GM12878 (cell line): ENCODE data around the gene GALNT12. TPM values are rescaled to one million over a fixed set of nuclear protein-coding genes. Genes with fewer than 3 reads are reported as not detected.
A peak's percentile ranks its signal among the peaks of the same experiment; 100 is the strongest.

Source experiments
- ATAC-seq: fragments of 200-7000 bp; cut with Tn5 transposase; 3 replicates; pipeline ENCODE4 v1.9.1; 2020; ENCODE audit warnings: mild to moderate bottlenecking, moderate library complexity
- BruUV-seq: library from RNA; stranded (reverse); fragments of 400-500 nt; replicated peaks from 2 replicates; lab custom pipeline; 2021; lab: Mats Ljungman, UMichigan
- CTCF ChIA-PET: fragments of 300-600 bp; sonication (Branson Sonifier 250); formaldehyde crosslinking; extraction: SDS; loops from one replicate; lab custom pipeline; 2021; ENCODE audit warnings: inconsistent platforms; lab: Yijun Ruan, JAX
- POLR2A ChIA-PET: fragments of 350-600 bp; formaldehyde crosslinking; extraction: SDS; loops from one replicate; lab custom pipeline; 2021; ENCODE audit warnings: inconsistent platforms; lab: Charles Lee
- RAD21 ChIA-PET: fragments of 300-600 bp; sonication (Branson Sonifier 250); formaldehyde crosslinking; loops from one replicate; lab custom pipeline; 2023; ENCODE audit warnings: antibody characterized with exemption; ENCODE audit not compliant: unreplicated experiment; lab: Charles Lee
- SMC1A ChIA-PET: fragments of 300-600 bp; sonication (Branson Sonifier 250); formaldehyde crosslinking; loops from one replicate; lab custom pipeline; 2023; ENCODE audit not compliant: unreplicated experiment, uncharacterized antibody; lab: Charles Lee
- DNase-seq: peaks from one replicate; pipeline ENCODE4 v3.0.0-alpha.2; 2011; ENCODE audit warnings: low read depth, low spot score
- FAIRE-seq: peaks from 3 replicates; lab custom pipeline; 2011; peaks lifted over from hg19 to GRCh38; lab: Jason Lieb, UNC
- H2AFZ ChIP-seq: 2 replicates; pipeline ENCODE4 v1.6.0; 2011; ENCODE audit warnings: low read depth, low read length, control low read depth; ENCODE audit not compliant: control insufficient read depth
- H3K27ac ChIP-seq: 2 replicates; pipeline ENCODE4 v1.5.1; 2011; ENCODE audit warnings: control low read depth; ENCODE audit not compliant: control insufficient read depth, insufficient read depth
- H3K27me3 ChIP-seq, 2 experiments: replicated peaks in 1 of 2; 2 replicates each; pipeline versions ENCODE4 v1.6.0 to v1.6.1; 2011; ENCODE audit warnings: low read length in 1 of 2; ENCODE audit not compliant: control insufficient read depth in 2 of 2, insufficient read depth in 2 of 2
- H3K36me3 ChIP-seq, 2 experiments: 2 replicates each; pipeline ENCODE4 v1.5.1; 2011; ENCODE audit warnings: low read length in 1 of 2; ENCODE audit not compliant: control insufficient read depth in 2 of 2, insufficient read depth in 2 of 2
- H3K4me1 ChIP-seq: 2 replicates; pipeline ENCODE4 v1.6.1; 2011; ENCODE audit warnings: mild to moderate bottlenecking, low read length, moderate library complexity, mixed read lengths; ENCODE audit not compliant: control insufficient read depth, insufficient read depth
- H3K4me2 ChIP-seq: 2 replicates; pipeline ENCODE4 v1.6.0; 2011; ENCODE audit warnings: control low read depth; ENCODE audit not compliant: control insufficient read depth, insufficient read depth
- H3K4me3 ChIP-seq: fragments of 200-600 bp; sonication (generic); 2 replicates; pipeline ENCODE4 v1.5.1; 2016
- H3K79me2 ChIP-seq: 2 replicates; pipeline ENCODE4 v1.6.0; 2011; ENCODE audit warnings: low read length; ENCODE audit not compliant: control insufficient read depth, insufficient read depth
- H3K9ac ChIP-seq: 2 replicates; pipeline ENCODE4 v1.8.0; 2011; ENCODE audit warnings: low read length, control low read depth, mixed read lengths; ENCODE audit not compliant: control insufficient read depth, insufficient read depth
- H3K9me3 ChIP-seq: replicated peaks from 3 replicates; pipeline ENCODE4 v1.5.1; 2011; ENCODE audit warnings: mild to moderate bottlenecking, low read length; ENCODE audit not compliant: control insufficient read depth, insufficient read depth
- H4K20me1 ChIP-seq: 2 replicates; pipeline ENCODE4 v1.6.0; 2011; ENCODE audit not compliant: control insufficient read depth, insufficient read depth
- CHD1 ChIP-seq: IDR thresholded peaks from 2 replicates; pipeline ENCODE4 v1.6.1; 2012; ENCODE audit warnings: low read depth, low read length, improper control_type of control experiment
- DPF2 ChIP-seq: fragments of 450-650 bp; IDR thresholded peaks from 2 replicates; pipeline ENCODE4 v1.6.1; 2017; ENCODE audit warnings: mild to moderate bottlenecking
- EGR1 ChIP-seq, 2 experiments: IDR thresholded peaks; 1 replicate in 1 of 2; 2 replicates in 1 of 2; pipeline ENCODE4 v1.6.1; 2011 to 2012; ENCODE audit warnings: low read depth in 2 of 2, low read length in 2 of 2, borderline replicate concordance in 1 of 2, mild to moderate bottlenecking in 1 of 2, moderate library complexity in 1 of 2
- ESRRA ChIP-seq: IDR thresholded peaks from 2 replicates; pipeline ENCODE4 v1.6.1; 2012; ENCODE audit warnings: mild to moderate bottlenecking, low read length, improper control_type of control experiment
- GATAD2B ChIP-seq: fragments of 450-650 bp; conservative IDR thresholded peaks from 2 replicates; pipeline ENCODE4 v1.6.1; 2017; ENCODE audit warnings: low read depth, mild to moderate bottlenecking, moderate library complexity
- IRF4 ChIP-seq: IDR thresholded peaks from 2 replicates; pipeline ENCODE4 v1.6.1; 2011; ENCODE audit warnings: low read depth, low read length
- KDM1A ChIP-seq: fragments of 200-600 bp; sonication (generic); IDR thresholded peaks from 2 replicates; pipeline ENCODE4 v1.6.1; 2016; ENCODE audit warnings: borderline replicate concordance
- MEF2B ChIP-seq: fragments of 450-650 bp; IDR thresholded peaks from 2 replicates; pipeline ENCODE4 v1.6.1; 2018; ENCODE audit warnings: mild to moderate bottlenecking, moderate library complexity; ENCODE audit not compliant: partially characterized antibody, poor library complexity, severe bottlenecking
- NR2C2 ChIP-seq: IDR thresholded peaks from 2 replicates; pipeline ENCODE4 v1.6.1; 2011; ENCODE audit warnings: borderline replicate concordance, low read depth; ENCODE audit not compliant: control insufficient read depth, insufficient read length
- RELA ChIP-seq: fragments of 450-650 bp; IDR thresholded peaks from 2 replicates; pipeline ENCODE4 v1.8.0; 2014; ENCODE audit warnings: borderline replicate concordance; ENCODE audit not compliant: partially characterized antibody
- SMARCA5 ChIP-seq: fragments of 450-650 bp; IDR thresholded peaks from 2 replicates; pipeline ENCODE4 v1.6.1; 2017; ENCODE audit warnings: mild to moderate bottlenecking
- STAT1 ChIP-seq: fragments of 450-650 bp; conservative IDR thresholded peaks from 2 replicates; pipeline ENCODE4 v1.6.1; 2014; ENCODE audit warnings: antibody characterized with exemption, mild to moderate bottlenecking
- ZZZ3 ChIP-seq: IDR thresholded peaks from 2 replicates; pipeline ENCODE4 v1.6.1; 2011; ENCODE audit warnings: low read depth; ENCODE audit not compliant: control insufficient read depth, insufficient read length
- WGBS: methylation state at CpG from one replicate; pipeline ENCODE4 v1.1.6; 2016; ENCODE audit warnings: low lambda C conversion rate; ENCODE audit not compliant: insufficient replicate concordance, insufficient coverage; ENCODE audit errors: missing lambda C conversion rate; 5-methylcytosine and 5-hydroxymethylcytosine counted together
- in situ Hi-C: fragments of 300-500 bp; cut with MboI; formaldehyde crosslinking; loops from 9 replicates; pipeline ENCODE4 v1.14.3; 2018; ENCODE audit warnings: mixed read lengths
- intact Hi-C: fragments of 100-400 bp; cut with micrococcal nuclease; formaldehyde crosslinking; loops from one replicate; pipeline ENCODE4 v1.14.2; 2022; ENCODE audit not compliant: unreplicated experiment
- polyA plus RNA-seq, 11 experiments: library from polyadenylated mRNA; depleted of rRNA in 4 of 11; unstranded in 6 of 11; stranded (reverse) in 5 of 11; fragments of >200 nt; fragmentation: Nextera tagmentation in 4 of 11; fragmentation: Illumina TruSeq in 1 of 11; extraction: Ambion mirVana in 4 of 11; extraction: Trizol in 1 of 11; gene quantifications; 1 replicate in 1 of 11; 2 replicates in 10 of 11; pipeline versions ENCODE4 v1.2.1 to v1.2.3, GENCODE V29; 2011 to 2016; ENCODE audit warnings: inconsistent platforms in 2 of 11, missing spikeins in 2 of 11, low read depth in 1 of 11
- total RNA-seq, 4 experiments: library from RNA; depleted of rRNA in 3 of 4; stranded (reverse); fragments of >200 nt in 3 of 4; fragmentation: Illumina TruSeq in 1 of 4; extraction: Trizol in 1 of 4; gene quantifications; 2 replicates each; pipeline versions ENCODE4 v1.2.1 to v1.2.3, GENCODE V29; 2013 to 2021
- TF ChIP-seq, protein P1 (sequence below), 3 experiments: IDR thresholded peaks in 2 of 3; conservative IDR thresholded peaks in 1 of 3; 2 replicates each; pipeline ENCODE4 v1.5.1; 2011; ENCODE audit warnings: low read depth in 3 of 3, low read length in 3 of 3, mild to moderate bottlenecking in 3 of 3, control low read depth in 2 of 3, moderate library complexity in 2 of 3, inconsistent platforms in 1 of 3, mixed read lengths in 1 of 3; ENCODE audit not compliant: control insufficient read depth in 2 of 3, insufficient read depth in 1 of 3; ENCODE audit errors: extremely low read depth in 1 of 3

GALNT12 gene
- total and polyA plus RNA-seq, 10 of the 15 experiments (the other 5 are each of a cell fraction or from before 2014, with no cell fraction given), result 0.13 to 5.3 (median 3.2) TPM

DNA sequence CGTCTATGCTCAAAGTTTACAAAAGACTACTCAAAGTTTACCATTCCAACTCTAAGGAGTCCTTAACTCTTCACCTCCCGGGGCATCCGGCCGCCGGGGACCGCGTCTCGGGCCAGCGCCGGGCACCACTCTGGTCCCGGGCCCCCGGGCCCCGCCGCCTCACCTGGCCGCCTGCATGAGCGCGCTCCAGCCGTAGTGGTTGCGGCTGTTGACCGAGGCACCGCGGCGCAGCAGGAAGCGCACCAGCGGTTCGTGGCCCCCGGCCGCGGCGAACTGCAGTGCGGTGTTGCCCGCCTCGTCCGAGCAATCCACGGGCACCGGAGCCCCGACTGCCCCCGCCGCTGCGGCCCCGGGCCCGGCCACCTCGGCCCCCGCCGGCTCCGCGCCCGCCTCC lies 11.5 kb upstream of the GALNT12 start:
- in situ Hi-C loops (loop anchor here (25.0 kb wide), 1 partner anchor 734 kb away; the partner anchor contains the start of gene NANS), intact Hi-C loops (no loop called here)
- Histone ChIP-seq H3K79me2 (no peaks in the 10 kb centered on the region), H3K27me3 (peaks cover 0 to 2% of the 10 kb centered on the region in 2 experiments; a peak in 1 of 4 replicates), H4K20me1 (no peaks in the 10 kb centered on the region), H3K27ac (no peak overlapping the region), H3K9ac (peak overlapping the region; percentile 12; the same call in 1 of the 2 replicates), H3K9me3 (peaks cover 2% of the 10 kb centered on the region; the same call in 2 of the 3 replicates), H2AFZ (no peak overlapping the region), H3K36me3 (no peaks in the 10 kb centered on the region), H3K4me3 (peak overlapping the region; percentile 61), H3K4me2 (peak overlapping the region; percentile 69), H3K4me1 (peaks cover 2% of the 10 kb centered on the region; the same call in 1 of the 2 replicates)
- CTCF ChIA-PET, result interaction anchor here (1.3 kb wide), 1 partner anchor 12 kb away, joined by 3 read pairs; the partner anchor contains the start of gene GALNT12
- RAD21 ChIA-PET, result no interaction called here
- 0 out of 2 replicates have a peak, but pooled peaks have one; percentile 22 for TF ChIP-seq GATAD2B
- TF ChIP-seq RELA, result no peak
- peak; percentile 25 for ATAC-seq
- BruUV-seq, result no TSS peak
- WGBS, result under 1% methylated on average over 32 of the region's 48 CpGs
- SMC1A ChIA-PET, result no interaction called here
- FAIRE-seq, result no peak
- DNase-seq, result no peak
- POLR2A ChIA-PET, result no interaction called here

DNA sequence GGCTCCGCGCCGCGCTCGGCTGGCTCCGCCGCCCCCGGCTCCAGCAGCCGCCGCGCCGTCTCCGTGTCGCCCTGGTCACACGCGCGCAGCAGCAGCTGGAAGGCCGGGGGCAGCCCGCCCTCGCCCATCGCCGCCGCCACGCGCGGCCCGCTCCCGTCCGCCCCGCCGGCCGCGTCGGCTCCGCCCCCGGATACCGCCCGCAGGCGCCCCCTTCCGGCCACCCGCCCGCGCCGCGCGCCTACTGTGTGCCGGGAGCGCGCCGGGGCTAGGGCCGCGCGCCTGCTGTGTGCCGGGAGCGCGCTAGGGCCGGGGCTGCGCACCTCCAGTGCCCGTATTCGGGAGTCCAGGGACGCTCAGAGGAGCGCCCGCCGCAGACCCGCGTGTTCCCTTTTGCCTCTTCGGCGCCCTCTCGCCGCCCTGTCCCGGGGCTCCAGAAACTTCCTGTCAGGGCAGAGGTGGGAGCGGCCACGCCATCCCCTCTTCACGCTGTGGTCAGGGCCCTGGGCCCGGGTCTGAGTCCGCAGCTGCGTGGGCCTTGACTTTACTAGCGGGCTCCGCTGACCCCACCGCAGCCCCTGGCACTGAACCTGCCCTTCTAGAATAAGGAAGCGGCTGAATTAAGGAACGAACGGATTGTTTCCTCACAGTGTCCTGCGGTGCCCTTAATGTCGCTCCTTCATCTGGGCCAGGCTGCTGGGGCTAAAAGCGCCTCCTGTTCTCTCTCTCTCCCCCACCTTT lies 10.9 kb upstream of the GALNT12 start, which contains the start of gene ANKS6:
Gene ANKS6 (minus strand): TSS at position 192 of the 738 bp plus-strand sequence. CDS start 64 bp downstream, at position 128.
- H3K4me3 ChIP-seq, result peak within 1 kb of the TSS; percentile 72
- H3K27ac ChIP-seq, result no peak within 1 kb of the TSS
- intact Hi-C loops (no loop called here), in situ Hi-C loops (loop anchor here (25.0 kb wide), 1 partner anchor 734 kb away; the partner anchor contains the start of gene NANS)
- WGBS, result 4% methylated on average over 62 of the region's 86 CpGs
- RAD21 ChIA-PET, result no interaction called here
- H3K9me3 ChIP-seq, result peaks cover 2% of the 10 kb centered on the region; the same call in 2 of the 3 replicates
- H3K4me1 ChIP-seq, result no peaks in the 10 kb centered on the region; the same call in 1 of the 2 replicates
- H3K36me3 ChIP-seq, result no peaks in the 10 kb centered on the region
- POLR2A ChIA-PET, result no interaction called here
- peak within 1 kb of the TSS; percentile 22; the same call in 1 of the 2 replicates for H3K9ac ChIP-seq
- FAIRE-seq (peak; percentile 23), ATAC-seq (peak; percentile 89), DNase-seq (no peak)
- H2AFZ ChIP-seq, result peak within 1 kb of the TSS; percentile 65
- BruUV-seq, result no TSS peak
- H4K20me1 ChIP-seq, result no peaks in the 10 kb centered on the region
- peaks cover 0 to 2% of the 10 kb centered on the region in 2 experiments; a peak in 1 of 4 replicates for H3K27me3 ChIP-seq
- CTCF ChIA-PET, result no interaction called here
- H3K79me2 ChIP-seq, result no peaks in the 10 kb centered on the region
- SMC1A ChIA-PET, result no interaction called here
- H3K4me2 ChIP-seq, result peak within 1 kb of the TSS; percentile 69
- TF ChIP-seq, protein P1, sequence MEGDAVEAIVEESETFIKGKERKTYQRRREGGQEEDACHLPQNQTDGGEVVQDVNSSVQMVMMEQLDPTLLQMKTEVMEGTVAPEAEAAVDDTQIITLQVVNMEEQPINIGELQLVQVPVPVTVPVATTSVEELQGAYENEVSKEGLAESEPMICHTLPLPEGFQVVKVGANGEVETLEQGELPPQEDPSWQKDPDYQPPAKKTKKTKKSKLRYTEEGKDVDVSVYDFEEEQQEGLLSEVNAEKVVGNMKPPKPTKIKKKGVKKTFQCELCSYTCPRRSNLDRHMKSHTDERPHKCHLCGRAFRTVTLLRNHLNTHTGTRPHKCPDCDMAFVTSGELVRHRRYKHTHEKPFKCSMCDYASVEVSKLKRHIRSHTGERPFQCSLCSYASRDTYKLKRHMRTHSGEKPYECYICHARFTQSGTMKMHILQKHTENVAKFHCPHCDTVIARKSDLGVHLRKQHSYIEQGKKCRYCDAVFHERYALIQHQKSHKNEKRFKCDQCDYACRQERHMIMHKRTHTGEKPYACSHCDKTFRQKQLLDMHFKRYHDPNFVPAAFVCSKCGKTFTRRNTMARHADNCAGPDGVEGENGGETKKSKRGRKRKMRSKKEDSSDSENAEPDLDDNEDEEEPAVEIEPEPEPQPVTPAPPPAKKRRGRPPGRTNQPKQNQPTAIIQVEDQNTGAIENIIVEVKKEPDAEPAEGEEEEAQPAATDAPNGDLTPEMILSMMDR (IDR thresholded peaks at IDR 0.05 in 2 of 3, conservative IDR thresholded peaks at IDR 0.05 in 1 of 3; ENCODE audit: control insufficient read depth in 2 of 3, extremely low read depth in 1 of 3, insufficient read depth in 1 of 3, low read depth in 3 of 3, low read length in 3 of 3), result peak; percentile 19 to 56 (median 37); a peak in 5 of 6 replicates
- TF ChIP-seq EGR1 (IDR thresholded peaks at IDR 0.05; ENCODE audit: borderline replicate concordance in 1 of 2, low read depth in 2 of 2, low read length in 2 of 2) (peak in 1 of 2 experiments; percentile 91; a peak in 2 of 3 replicates), SMARCA5 (peak; percentile 88; the same call in 1 of the 2 replicates), DPF2 (peak; percentile 72; the same call in 1 of the 2 replicates), ESRRA (no peak), MEF2B (no peak), IRF4 (no peak), STAT1 (no peak), KDM1A (no peak), NR2C2 (no peak), ZZZ3 (no peak), CHD1 (no peak)
